Stimulated activated CD8-positive, alpha-beta memory T cell treated with anti-CD3 and anti-CD28 coated beads, Interleukin-7, amount 100 ng/mL, for 4 hours (primary cell): Measurements from ENCODE around the gene ZNF189.

Source experiments
- DNase-seq, 2 donors: peaks; one replicate each; pipeline ENCODE4 v3.0.0-alpha.2; 2020; ENCODE audit warnings: low read depth in 2 of 2

The ZNF189 gene

GRCh38 chr9:101449071-101449721, 50.5 kb downstream of the ZNF189 start:
- DNase-seq, result peak in 1 of 2 donors; percentile 30

GRCh38 chr9:101450931-101451330, 52.3 kb downstream of the ZNF189 start:
- DNase-seq, result no peak

GRCh38 chr9:101451498-101451897, 52.8 kb downstream of the ZNF189 start:
- DNase-seq, result no peak

GRCh38 chr9:101453776-101454570, 55.3 kb downstream of the ZNF189 start:
- DNase-seq, result no peak

- no peak for DNase-seq
These were observed 57.1 kb downstream of the ZNF189 start for GRCh38 chr9:101455656-101456240.

GRCh38 chr9:101457003-101457402, 58.4 kb downstream of the ZNF189 start:
- DNase-seq, result no peak

- no peak for DNase-seq
These were observed 60.4 kb downstream of the ZNF189 start for GRCh38 chr9:101458963-101459631.
